Activated CD4-positive, alpha-beta memory T cell treated with anti-CD3 and anti-CD28 coated beads for 36 hours (primary cell): ENCODE measurements around the gene SDSL. TPM values are rescaled to one million over a fixed set of nuclear protein-coding genes. Genes with fewer than 3 reads are reported as not detected.

Experiments used
- CTCF ChIA-PET: fragments of 350-600 bp; sonication (Branson Sonifier 250); formaldehyde crosslinking; loops from one replicate; lab custom pipeline; 2021; ENCODE audit warnings: antibody characterized with exemption, inconsistent platforms; lab: Charles Lee
- POLR2A ChIA-PET: fragments of 350-600 bp; sonication (Branson Sonifier 250); formaldehyde crosslinking; loops from one replicate; lab custom pipeline; 2021; ENCODE audit warnings: antibody characterized with exemption; lab: Charles Lee
- DNase-seq: peaks from one replicate; pipeline ENCODE4 v3.0.0-alpha.2; 2020
- H3K27ac Mint-ChIP-seq: one replicate; pipeline ENCODE4 v1.8.0; 2021; ENCODE audit warnings: mixed read lengths
- H3K27me3 Mint-ChIP-seq: one replicate; pipeline ENCODE4 v1.8.0; 2021; ENCODE audit warnings: mixed read lengths
- H3K36me3 Mint-ChIP-seq: one replicate; pipeline ENCODE4 v1.8.0; 2021; ENCODE audit warnings: mixed read lengths
- H3K4me1 Mint-ChIP-seq: one replicate; pipeline ENCODE4 v1.8.0; 2021; ENCODE audit warnings: low read depth, mixed read lengths
- H3K4me3 Mint-ChIP-seq: one replicate; pipeline ENCODE4 v1.8.0; 2021; ENCODE audit warnings: mild to moderate bottlenecking, mixed read lengths
- H3K9me3 Mint-ChIP-seq: one replicate; pipeline ENCODE4 v1.8.0; 2021; ENCODE audit warnings: mixed read lengths
- intact Hi-C: fragments of 100-400 bp; cut with micrococcal nuclease; formaldehyde crosslinking; loops from one replicate; pipeline ENCODE4 v1.15.1; 2023
- total RNA-seq, 2 experiments: library from RNA; stranded (reverse); gene quantifications; one replicate each; pipeline ENCODE4 v1.2.3, GENCODE V29; 2021

Gene SDSL
- total RNA-seq, 2 experiments from 2014 or later = not detected

DNA sequence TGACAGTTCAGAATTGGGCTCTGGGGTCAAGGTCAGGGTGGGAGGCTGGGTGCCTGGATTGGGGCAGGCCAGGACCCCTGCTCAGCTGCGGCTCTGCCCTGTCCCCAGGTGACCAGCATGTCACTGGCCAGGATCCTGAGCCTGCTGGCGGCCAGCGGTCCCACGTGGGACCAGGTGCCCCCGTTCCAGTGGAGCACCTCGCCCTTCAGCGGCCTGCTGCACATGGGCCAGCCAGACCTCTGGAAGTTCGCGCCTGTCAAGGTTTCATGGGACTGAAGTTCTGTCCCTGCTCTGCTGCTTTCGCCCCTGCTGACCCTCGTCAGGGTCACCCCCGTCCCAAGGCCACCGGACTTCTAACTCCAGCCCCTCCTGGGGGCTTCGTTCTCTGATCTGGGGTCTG lies 33.8 kb upstream of the SDSL start:
- ChIA-PET POLR2A (no interaction called here), CTCF (interaction anchor here (1.6 kb wide), 1 partner anchor 37 kb away, joined by 4 read pairs; no protein-coding TSS in a partner anchor)
- Mint-ChIP-seq H3K27me3 (no peaks in the 10 kb centered on the region), H3K9me3 (no peaks in the 10 kb centered on the region), H3K27ac (no peak overlapping the region), H3K4me1 (no peaks in the 10 kb centered on the region), H3K4me3 (no peak overlapping the region), H3K36me3 (peaks cover 12% of the 10 kb centered on the region)
- intact Hi-C loops = no loop called here
- DNase-seq = no peak

DNA sequence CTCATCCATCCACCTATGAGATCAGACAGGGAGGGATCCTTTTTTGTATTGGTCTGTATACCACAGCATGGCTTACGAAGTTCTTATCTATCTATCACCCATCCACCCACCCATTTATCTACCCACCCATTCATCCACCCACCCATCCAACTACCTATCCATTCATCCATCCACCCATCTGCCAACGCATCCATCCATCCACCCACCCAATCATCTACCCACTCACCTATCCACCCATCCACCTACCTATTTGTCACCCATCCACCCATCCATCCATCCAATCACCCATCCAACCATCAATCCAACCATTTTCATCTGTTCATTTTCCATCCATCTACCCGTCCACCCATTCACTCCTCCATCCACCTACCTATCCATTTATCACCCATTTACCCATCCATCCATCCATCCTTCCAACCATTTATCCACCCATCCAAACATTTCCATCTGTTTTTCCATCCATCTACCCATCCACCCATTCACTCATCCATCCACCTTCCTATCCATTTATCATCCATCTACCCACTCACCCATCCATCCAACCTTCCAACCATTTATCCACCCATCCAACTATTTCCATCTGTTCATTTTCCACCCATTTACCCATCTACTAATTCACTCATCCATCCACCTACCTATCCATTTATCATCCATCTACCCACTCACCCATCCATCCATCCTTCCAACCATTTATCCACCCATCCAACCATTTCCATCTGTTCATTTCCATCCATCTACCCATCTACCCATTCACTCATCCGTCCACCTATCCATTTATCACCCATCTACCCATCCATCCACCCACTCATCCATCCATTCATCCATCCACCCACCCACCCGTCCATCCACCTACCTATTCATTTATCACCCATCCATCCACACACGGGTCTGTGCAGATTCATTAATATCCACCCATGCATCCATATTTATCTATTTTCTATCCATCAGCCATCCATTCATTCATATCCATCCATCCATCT lies 31.8 kb upstream of the SDSL start:
- CTCF ChIA-PET = no interaction called here
- H3K9me3 Mint-ChIP-seq = no peaks in the 10 kb centered on the region
- intact Hi-C loops = no loop called here
- peaks cover 8% of the 10 kb centered on the region for H3K36me3 Mint-ChIP-seq
- H3K4me3 Mint-ChIP-seq = no peak overlapping the region
- POLR2A ChIA-PET = no interaction called here
- no peaks in the 10 kb centered on the region for H3K4me1 Mint-ChIP-seq
- H3K27ac Mint-ChIP-seq = no peak overlapping the region
- DNase-seq = no peak
- H3K27me3 Mint-ChIP-seq = no peaks in the 10 kb centered on the region

DNA sequence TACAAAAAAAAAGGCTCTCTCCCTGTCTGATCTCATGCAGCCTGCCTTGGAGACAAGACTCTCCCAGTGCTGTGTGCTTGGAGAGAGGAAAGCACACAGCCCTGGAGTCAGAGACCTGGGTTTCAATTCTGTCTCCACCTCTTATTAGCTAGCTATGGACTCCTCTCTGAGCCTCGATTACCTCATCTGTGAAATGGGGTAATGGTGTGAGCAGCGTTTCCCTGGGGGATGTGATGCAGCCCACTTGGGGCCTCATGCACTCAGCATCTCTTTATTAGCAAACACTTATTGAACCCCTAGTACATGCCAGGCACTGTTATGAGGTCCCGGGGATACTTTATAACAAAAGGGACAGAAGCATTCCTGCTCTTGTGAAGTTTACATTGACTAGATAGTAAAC lies 31.0 kb upstream of the SDSL start:
- no peak for DNase-seq
- H3K27me3 Mint-ChIP-seq = no peaks in the 10 kb centered on the region
- no peak overlapping the region for H3K4me3 Mint-ChIP-seq
- H3K36me3 Mint-ChIP-seq = peaks cover 4% of the 10 kb centered on the region
- intact Hi-C loops = no loop called here
- H3K27ac Mint-ChIP-seq = no peak overlapping the region
- no peaks in the 10 kb centered on the region for H3K9me3 Mint-ChIP-seq
- ChIA-PET CTCF (no interaction called here), POLR2A (no interaction called here)
- no peaks in the 10 kb centered on the region for H3K4me1 Mint-ChIP-seq

DNA sequence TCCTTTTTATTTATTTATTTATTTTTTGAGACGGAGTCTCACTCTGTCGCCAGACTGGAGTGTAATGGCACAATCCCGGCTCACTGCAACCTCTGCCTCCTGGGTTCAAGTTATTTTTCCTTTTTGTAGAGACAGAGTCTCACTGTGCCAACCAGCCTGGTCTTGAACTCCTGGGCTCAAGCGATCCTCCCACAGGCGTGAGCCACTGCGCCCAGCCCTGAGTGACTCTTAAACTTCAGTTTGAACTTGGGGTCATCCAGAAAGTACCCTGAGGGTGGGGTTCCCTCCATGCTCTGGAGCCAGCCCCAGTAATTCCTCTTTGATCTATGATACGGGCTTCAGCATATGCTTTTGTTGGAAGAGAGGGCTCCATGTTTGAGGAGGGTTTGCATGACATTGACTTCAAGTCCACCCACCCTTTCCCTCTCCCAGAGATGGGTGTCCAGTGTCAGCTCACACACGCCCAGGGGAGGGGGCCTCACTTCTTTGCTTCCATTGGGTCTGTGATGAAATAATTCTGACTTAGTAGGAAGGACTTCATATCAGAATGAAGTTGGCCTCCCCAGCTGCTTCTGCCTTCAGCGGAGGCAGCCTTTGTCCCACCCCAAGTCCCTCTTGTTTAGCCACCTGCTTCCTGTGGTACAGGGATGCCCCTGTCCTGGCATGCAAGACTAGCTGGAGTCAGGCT lies 30.4 kb upstream of the SDSL start:
- ChIA-PET POLR2A (no interaction called here), CTCF (no interaction called here)
- intact Hi-C loops = no loop called here
- no peaks in the 10 kb centered on the region for H3K4me1 Mint-ChIP-seq
- H3K27me3 Mint-ChIP-seq = no peaks in the 10 kb centered on the region
- peaks cover 4% of the 10 kb centered on the region for H3K36me3 Mint-ChIP-seq
- no peaks in the 10 kb centered on the region for H3K9me3 Mint-ChIP-seq
- H3K27ac Mint-ChIP-seq = no peak overlapping the region
- H3K4me3 Mint-ChIP-seq = no peak overlapping the region
- no peak for DNase-seq

DNA sequence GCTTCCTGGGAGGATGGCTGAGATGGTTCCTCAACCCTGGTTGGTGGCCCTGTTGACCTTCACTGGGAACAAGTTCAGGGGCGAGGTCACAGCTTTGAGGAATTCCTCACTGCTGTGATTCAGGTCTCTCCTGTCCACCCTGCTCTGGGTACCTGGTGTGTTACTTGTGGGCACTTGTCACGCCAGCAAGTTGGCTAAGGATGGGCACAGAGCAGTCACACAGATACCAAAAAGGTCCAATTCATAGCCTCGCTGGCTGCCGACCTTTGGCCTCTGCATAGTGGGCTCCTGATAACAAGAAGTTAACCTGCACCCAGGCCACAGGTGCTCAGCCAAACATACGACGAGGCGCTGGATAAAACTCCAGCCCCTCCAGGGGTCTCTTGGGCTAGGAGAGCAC lies 29.7 kb upstream of the SDSL start:
- H3K27ac Mint-ChIP-seq = no peak overlapping the region
- no peaks in the 10 kb centered on the region for H3K4me1 Mint-ChIP-seq
- no peak overlapping the region for H3K4me3 Mint-ChIP-seq
- DNase-seq = no peak
- intact Hi-C loops = no loop called here
- ChIA-PET POLR2A (no interaction called here), CTCF (no interaction called here)
- no peaks in the 10 kb centered on the region for H3K27me3 Mint-ChIP-seq
- H3K36me3 Mint-ChIP-seq = peaks cover 4% of the 10 kb centered on the region
- H3K9me3 Mint-ChIP-seq = no peaks in the 10 kb centered on the region

DNA sequence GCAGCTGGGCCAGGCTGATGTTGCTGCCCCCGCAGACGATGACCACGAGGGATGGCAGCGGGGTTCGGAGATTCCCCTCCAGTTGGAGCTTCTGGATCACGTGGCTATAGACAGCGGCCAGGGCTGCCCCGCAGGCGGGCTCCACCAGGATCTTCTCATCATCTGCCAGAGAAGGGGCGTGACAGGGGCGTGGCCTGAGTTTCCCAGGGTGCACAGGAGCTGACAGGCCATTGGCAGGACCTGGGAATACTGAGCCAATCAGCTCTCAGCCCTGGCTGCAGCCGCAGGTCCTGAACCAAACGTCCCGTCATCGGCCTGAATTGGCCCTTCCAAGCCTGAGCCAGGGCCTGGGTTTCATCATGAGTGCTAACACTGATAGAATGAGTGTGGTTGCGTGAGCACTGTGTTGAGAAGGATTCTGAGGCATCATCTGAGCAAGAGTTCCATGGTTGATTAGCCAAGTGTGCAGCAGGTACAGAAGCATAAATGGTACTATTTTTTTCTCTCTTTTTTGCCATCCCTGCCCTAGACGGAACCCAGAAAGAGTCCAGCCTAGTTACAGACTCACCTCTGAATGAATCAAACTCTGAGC lies 29.1 kb upstream of the SDSL start:
- Mint-ChIP-seq H3K9me3 (no peaks in the 10 kb centered on the region), H3K4me1 (no peaks in the 10 kb centered on the region), H3K27me3 (no peaks in the 10 kb centered on the region), H3K36me3 (peaks cover 4% of the 10 kb centered on the region), H3K27ac (no peak overlapping the region), H3K4me3 (no peak overlapping the region)
- intact Hi-C loops = no loop called here
- DNase-seq = no peak
- POLR2A ChIA-PET = no interaction called here
- CTCF ChIA-PET = no interaction called here

DNA sequence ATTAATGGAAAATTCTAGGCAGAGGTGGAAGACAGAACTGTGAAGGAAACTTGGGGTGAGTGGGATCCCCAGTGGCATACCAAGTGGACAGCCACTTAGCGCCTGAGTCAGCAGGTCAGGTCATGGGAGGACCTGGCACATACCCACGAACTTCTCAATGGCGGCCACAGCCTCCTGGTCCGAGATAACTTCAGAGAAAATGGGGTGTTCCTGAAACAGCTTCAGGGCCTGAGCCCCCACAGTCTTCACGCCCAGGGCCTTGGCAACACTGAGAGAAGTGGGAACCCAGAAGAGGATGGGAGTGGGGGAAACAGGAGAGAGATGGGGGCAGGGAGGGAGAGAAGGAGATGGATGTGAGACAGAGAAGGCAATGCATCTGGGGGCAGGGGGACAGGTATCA lies 28.4 kb upstream of the SDSL start:
- intact Hi-C loops = no loop called here
- ChIA-PET POLR2A (no interaction called here), CTCF (no interaction called here)
- Mint-ChIP-seq H3K27ac (no peak overlapping the region), H3K27me3 (no peaks in the 10 kb centered on the region), H3K9me3 (no peaks in the 10 kb centered on the region), H3K4me1 (no peaks in the 10 kb centered on the region), H3K4me3 (no peak overlapping the region), H3K36me3 (peaks cover 1% of the 10 kb centered on the region)
- no peak for DNase-seq

DNA sequence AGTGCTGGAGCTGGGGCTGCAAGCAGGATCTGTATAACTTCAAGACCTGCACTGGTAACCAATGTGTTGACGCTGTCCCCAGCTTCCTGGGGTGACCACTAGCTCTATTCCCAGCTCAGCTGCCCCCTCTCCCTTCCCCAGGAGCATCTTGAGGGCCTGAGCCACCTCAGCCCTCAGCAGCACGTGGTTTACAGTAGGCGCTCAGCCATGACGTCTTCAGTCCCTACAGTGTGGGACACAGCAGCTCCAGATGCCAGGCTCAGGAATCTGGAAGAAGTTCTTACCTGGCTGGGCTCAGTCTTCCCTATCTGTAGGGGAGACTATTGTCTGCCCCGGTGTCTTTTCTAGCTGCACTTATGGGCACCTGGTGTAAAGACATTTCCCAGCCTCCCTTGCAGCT lies 27.1 kb upstream of the SDSL start:
- no peak overlapping the region for H3K27ac Mint-ChIP-seq
- DNase-seq = no peak
- intact Hi-C loops = no loop called here
- H3K27me3 Mint-ChIP-seq = no peaks in the 10 kb centered on the region
- H3K4me1 Mint-ChIP-seq = no peaks in the 10 kb centered on the region
- no peak overlapping the region for H3K4me3 Mint-ChIP-seq
- ChIA-PET CTCF (no interaction called here), POLR2A (no interaction called here)
- H3K9me3 Mint-ChIP-seq = no peaks in the 10 kb centered on the region
- no peaks in the 10 kb centered on the region for H3K36me3 Mint-ChIP-seq

DNA sequence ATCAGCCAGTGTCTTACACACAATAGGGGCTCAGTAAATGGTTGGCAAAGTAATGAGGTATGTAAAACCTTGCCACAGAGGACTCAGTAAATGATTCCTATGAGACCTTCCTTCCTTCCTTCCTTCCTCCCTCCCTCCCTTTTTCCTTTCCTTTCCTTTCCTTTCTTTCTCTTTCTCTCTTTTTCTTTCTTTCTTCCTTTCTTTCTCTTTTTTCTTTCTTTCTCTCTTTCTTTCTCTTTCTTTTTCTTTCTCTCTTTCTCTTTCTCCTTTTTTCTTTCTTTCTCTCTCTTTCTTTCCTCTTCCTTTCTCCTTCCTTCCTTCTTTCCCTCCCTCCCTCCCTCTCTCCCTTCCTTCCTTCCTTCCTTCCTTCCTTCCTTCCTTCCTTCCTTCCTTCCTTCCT lies 26.0 kb upstream of the SDSL start:
- no peaks in the 10 kb centered on the region for H3K36me3 Mint-ChIP-seq
- intact Hi-C loops = no loop called here
- H3K27me3 Mint-ChIP-seq = no peaks in the 10 kb centered on the region
- no peak overlapping the region for H3K4me3 Mint-ChIP-seq
- CTCF ChIA-PET = no interaction called here
- H3K27ac Mint-ChIP-seq = no peak overlapping the region
- no peak for DNase-seq
- POLR2A ChIA-PET = no interaction called here
- no peaks in the 10 kb centered on the region for H3K9me3 Mint-ChIP-seq
- no peaks in the 10 kb centered on the region for H3K4me1 Mint-ChIP-seq

DNA sequence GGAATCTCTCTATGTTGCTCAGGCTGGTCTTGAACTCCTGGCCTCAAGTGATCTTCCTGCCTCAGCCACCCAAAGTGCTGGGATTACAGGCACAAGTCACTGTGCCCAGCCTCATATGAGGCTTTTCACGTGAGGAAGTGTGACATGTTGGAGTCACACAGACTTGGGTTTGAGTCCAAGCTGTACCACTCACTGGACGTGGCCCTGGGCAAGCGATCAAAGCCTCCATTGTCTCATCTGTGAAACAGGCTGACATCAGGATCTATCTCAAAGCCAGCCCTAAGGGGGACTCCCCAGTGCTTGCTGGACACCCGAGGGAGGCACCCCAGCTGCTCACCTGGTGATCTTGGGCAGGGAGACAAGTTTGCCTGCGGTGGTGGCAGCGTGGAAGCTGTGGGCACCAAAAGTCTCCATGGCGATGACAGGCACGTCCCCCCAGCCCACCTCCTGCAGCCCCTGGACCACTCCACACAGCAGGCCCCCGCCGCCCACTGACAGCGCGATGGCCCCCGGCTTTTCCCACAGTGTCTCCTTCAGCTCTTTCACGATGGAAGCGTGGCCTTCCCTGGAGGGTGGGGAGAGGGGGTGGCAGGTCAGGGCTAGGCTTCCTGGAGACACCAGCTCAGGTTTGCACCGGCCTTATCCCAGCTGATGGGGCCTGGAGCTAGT lies 25.2 kb upstream of the SDSL start:
- no peak for DNase-seq
- Mint-ChIP-seq H3K4me1 (no peaks in the 10 kb centered on the region), H3K9me3 (no peaks in the 10 kb centered on the region), H3K27me3 (no peaks in the 10 kb centered on the region), H3K27ac (no peak overlapping the region), H3K4me3 (no peak overlapping the region), H3K36me3 (no peaks in the 10 kb centered on the region)
- ChIA-PET POLR2A (no interaction called here), CTCF (no interaction called here)
- intact Hi-C loops = no loop called here

DNA sequence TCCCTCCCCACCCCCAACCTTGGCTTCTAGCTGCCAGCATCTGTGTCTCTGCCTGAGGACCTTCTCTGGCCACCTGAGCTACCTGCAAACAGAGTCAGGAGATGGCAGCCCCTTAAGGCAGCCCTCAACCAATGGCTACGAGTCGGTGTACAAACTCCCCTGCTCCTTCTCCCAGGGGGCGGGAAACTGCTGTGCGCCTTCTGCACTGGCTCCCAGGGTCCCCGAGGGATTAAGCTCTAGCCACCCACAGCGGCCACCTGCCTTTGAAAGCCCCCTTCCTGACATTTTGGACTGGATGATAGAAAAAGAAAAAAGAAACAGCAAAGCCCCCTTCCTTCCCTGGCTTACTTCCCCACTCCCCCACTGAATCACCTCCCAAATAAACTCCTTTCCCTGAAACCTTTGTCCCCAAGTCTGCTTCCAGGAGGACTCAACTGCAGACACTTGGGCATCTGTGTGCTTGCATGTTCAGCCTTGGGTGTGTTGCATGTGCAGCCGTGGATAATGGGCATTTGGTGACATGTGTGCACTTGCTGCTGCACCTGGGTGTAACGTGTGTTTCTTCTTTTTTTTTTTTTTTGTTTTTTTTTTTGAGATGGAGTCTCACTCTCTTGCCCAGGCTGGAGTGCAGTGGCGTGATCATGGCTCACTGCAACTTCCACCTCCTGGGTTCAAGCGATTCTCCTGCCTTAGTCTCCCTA lies 24.5 kb upstream of the SDSL start:
- POLR2A ChIA-PET = no interaction called here
- intact Hi-C loops = no loop called here
- no peaks in the 10 kb centered on the region for H3K36me3 Mint-ChIP-seq
- H3K27me3 Mint-ChIP-seq = no peaks in the 10 kb centered on the region
- no peak for DNase-seq
- no peaks in the 10 kb centered on the region for H3K9me3 Mint-ChIP-seq
- H3K27ac Mint-ChIP-seq = no peak overlapping the region
- CTCF ChIA-PET = no interaction called here
- H3K4me3 Mint-ChIP-seq = no peak overlapping the region
- no peaks in the 10 kb centered on the region for H3K4me1 Mint-ChIP-seq
